Suprapubic skin (tissue), 4 donors: ENCODE measurements around the gene OR14A2.

ENCODE experiments used
- EP300 ChIP-seq: sonication (generic); formaldehyde crosslinking; IDR thresholded peaks from one replicate; pipeline ENCODE4 v1.6.1; 2017; ENCODE audit warnings: antibody characterized with exemption
- POLR2A ChIP-seq, 2 donors: fragments of 450-650 bp; IDR thresholded peaks; one replicate each; pipeline ENCODE4 v1.6.1; 2017; ENCODE audit warnings: antibody characterized with exemption in 2 of 2, mild to moderate bottlenecking in 2 of 2, moderate library complexity in 2 of 2
- POLR2AphosphoS5 ChIP-seq, 3 donors: sonication (generic); formaldehyde crosslinking; IDR thresholded peaks; one replicate each; pipeline ENCODE4 v1.6.1; 2017; ENCODE audit warnings: antibody characterized with exemption in 3 of 3
- TF ChIP-seq, protein P1 (sequence below), 2 donors: fragments of 200-600 bp in 1 of 2; fragments of 450-650 bp in 1 of 2; sonication (generic) in 1 of 2; IDR thresholded peaks; one replicate each; pipeline ENCODE4 v1.5.1; 2016 to 2019; ENCODE audit warnings: antibody characterized with exemption in 2 of 2, mild to moderate bottlenecking in 1 of 2, moderate library complexity in 1 of 2

- TF ChIP-seq POLR2AphosphoS5 (IDR thresholded peaks at IDR 0.05) (no peak), POLR2A (IDR thresholded peaks at IDR 0.05) (no peak), EP300 (no peak)
- TF ChIP-seq, protein P1, sequence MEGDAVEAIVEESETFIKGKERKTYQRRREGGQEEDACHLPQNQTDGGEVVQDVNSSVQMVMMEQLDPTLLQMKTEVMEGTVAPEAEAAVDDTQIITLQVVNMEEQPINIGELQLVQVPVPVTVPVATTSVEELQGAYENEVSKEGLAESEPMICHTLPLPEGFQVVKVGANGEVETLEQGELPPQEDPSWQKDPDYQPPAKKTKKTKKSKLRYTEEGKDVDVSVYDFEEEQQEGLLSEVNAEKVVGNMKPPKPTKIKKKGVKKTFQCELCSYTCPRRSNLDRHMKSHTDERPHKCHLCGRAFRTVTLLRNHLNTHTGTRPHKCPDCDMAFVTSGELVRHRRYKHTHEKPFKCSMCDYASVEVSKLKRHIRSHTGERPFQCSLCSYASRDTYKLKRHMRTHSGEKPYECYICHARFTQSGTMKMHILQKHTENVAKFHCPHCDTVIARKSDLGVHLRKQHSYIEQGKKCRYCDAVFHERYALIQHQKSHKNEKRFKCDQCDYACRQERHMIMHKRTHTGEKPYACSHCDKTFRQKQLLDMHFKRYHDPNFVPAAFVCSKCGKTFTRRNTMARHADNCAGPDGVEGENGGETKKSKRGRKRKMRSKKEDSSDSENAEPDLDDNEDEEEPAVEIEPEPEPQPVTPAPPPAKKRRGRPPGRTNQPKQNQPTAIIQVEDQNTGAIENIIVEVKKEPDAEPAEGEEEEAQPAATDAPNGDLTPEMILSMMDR (IDR thresholded peaks at IDR 0.05): no peak
Observed at GRCh38 chr1:247748041-247748440, at the start of gene OR14A2.
